Activated T-cell treated with anti-CD3 and anti-CD28 coated beads, Interleukin-2, amount 50 U/mL, for 1 hour (primary cell): Measurements from ENCODE around the gene TNK1.

ENCODE experiments used
- DNase-seq: peaks from one replicate; pipeline ENCODE4 v3.0.0-alpha.2; 2020

The TNK1 gene

DNA sequence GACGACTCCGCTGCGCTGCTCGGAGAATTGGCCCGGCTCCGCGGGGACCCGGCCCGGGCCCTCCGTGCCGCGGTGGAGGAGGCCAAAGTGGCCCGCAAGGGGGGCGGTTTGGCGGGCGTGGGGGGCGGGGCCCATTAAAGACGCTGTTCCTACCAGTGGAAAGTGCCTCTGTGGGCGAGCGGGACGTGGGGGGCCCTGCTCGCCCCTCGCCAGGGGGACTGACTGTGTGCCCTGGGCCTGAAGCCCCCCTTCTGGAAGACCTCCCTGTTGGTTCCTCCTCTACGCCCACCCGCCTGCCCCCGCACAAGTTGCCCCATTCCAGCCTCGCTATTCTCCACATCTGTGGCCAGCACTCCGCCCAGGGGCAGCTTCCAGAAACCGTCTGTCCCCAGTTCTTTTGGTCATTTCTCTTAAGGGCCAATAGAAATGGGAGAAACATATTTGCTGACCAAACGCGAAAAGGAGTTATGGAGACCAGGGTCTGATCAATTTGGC, 56.5 kb downstream of the TNK1 start:
- DNase-seq: no peak

DNA sequence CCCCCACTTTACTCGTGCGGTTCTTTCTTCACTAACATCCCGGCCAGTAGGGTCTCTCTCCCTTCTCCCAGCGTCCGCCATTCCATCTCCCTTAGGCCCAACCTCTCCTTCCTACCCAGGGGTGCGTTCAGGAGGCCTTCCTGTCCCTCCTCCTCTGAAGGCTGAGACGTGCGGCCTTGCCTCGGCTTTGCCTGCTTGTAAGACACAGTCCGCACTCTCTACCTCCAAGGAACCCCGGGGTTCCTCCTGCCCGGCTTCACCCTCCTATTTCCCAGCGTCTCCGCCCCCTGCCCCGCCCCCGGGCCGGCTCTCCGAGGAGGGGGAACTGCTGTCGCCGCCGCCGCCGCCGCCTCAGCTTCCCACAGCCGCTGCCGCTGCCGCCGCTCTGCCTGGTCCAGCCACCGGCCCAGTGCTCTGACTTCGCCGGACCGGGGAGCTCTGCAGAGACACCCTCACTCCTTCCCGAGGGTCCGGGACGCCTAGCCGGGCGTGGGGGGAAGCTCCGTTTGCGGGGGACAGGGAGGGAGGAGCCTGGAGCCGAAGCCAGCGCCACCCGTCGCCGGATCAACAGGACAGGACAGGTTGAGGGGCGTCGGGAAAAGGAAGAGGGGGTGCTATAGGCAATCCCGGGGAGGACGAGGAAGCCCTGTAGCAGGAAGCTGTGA, 57.2 kb downstream of the TNK1 start:
- peak; percentile 68 for DNase-seq

DNA sequence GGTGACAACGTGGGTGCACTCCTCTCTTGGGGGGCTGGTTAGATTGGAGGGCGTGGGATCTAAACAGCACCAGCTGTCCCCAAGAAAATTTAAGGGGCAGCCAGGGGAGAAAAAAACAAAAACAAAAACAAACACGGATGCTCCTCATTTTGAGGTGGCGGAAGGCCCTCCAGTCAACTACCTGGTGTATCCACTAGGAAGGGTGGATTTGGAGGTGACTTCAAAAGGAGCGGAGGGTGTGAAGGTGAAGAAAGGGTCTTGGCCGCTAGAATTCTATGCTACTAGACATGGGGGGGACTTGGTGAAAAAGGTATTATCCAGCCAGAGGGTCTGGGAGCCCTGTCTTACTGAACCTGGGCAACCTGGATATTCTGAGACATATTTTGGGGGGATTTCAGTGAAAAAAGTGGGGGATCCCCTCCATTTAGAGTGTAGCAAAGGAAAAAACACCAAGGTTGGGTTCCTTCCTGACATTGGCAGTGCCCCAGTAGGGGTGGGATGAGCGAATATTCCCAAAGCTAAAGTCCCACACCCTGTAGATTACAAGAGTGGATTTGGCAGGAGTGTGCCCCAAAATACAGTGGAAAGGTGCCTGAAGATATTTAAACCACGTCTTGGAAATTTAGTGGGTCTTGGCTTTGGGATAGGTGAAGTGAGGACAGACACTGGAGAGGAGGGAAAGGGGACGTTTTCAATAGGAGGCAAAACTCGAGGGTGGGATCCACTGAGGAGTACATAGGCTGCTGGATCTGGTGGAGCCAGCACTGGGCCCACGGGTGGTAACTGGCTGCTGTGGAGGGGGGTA, 58.0 kb downstream of the TNK1 start:
- DNase-seq: no peak
